Measurements from ENCODE around the gene GAS6. TPM values are rescaled to one million over a fixed set of nuclear protein-coding genes. Genes with fewer than 3 reads are reported as not detected.

The GAS6 gene
- total RNA-seq, 1 donor from 2014 or later, result 71.5 TPM

- H3K36me3 Mint-ChIP-seq, result no peaks in the 10 kb centered on the region
- no peaks in the 10 kb centered on the region for H3K4me1 Mint-ChIP-seq
- peaks cover 10% of the 10 kb centered on the region for H3K9me3 Mint-ChIP-seq
- no peak overlapping the region for H3K27ac Mint-ChIP-seq
- peaks cover 40% of the 10 kb centered on the region for H3K27me3 Mint-ChIP-seq (ENCODE audit: low read depth)
- TF ChIP-seq CTCF (IDR thresholded peaks at IDR 0.05; ENCODE audit: unreplicated experiment), result no peak
- H3K4me3 Mint-ChIP-seq, result no peak overlapping the region
- DNase-seq (ENCODE audit: low spot score in 2 of 2, unreplicated experiment in 2 of 2), result no peak
Observed at GRCh38 chr13:113776231-113777125, 87.4 kb downstream of the GAS6 start.

DNA sequence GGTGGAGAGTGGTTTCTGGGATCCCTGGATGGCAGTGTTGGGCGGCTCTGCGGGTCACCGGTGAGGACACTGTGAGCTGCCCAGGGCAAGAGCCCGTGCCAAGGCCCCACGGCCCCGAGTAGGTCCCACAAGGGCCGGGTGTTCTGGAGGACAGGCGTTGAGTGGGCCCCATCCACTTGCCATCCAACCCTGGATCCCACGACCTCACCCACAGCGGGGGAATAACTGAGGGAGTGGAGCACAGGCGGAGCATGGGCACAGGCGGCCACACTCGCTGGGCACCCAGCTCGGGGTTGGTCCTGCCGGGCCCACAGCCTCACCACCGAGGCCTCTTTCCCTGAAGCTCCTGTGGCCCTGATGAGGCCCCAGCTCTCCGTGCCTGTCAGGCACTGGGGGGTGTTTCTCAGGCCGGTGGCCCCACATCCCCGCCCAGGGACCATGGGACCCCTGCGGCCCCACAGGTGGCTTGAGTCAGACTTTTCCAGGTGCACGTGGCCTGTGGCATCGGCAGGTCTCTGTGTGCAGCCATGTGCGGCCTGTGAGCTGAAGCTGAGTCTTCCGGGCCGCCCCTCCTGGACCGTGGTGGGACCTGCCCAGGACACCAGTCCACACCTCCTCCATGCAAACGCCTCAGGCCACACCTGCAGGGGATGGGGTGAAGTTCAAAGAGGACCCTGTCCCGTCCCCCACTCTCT, 88.3 kb downstream of the GAS6 start:
- no peak overlapping the region for H3K4me3 Mint-ChIP-seq
- peaks cover 35% of the 10 kb centered on the region for H3K27me3 Mint-ChIP-seq (ENCODE audit: low read depth)
- peaks cover 10% of the 10 kb centered on the region for H3K9me3 Mint-ChIP-seq
- DNase-seq (ENCODE audit: low spot score in 2 of 2, unreplicated experiment in 2 of 2), result no peak
- no peak overlapping the region for H3K27ac Mint-ChIP-seq
- H3K4me1 Mint-ChIP-seq, result no peaks in the 10 kb centered on the region
- no peak for TF ChIP-seq CTCF (IDR thresholded peaks at IDR 0.05; ENCODE audit: unreplicated experiment)
- H3K36me3 Mint-ChIP-seq, result no peaks in the 10 kb centered on the region

DNA sequence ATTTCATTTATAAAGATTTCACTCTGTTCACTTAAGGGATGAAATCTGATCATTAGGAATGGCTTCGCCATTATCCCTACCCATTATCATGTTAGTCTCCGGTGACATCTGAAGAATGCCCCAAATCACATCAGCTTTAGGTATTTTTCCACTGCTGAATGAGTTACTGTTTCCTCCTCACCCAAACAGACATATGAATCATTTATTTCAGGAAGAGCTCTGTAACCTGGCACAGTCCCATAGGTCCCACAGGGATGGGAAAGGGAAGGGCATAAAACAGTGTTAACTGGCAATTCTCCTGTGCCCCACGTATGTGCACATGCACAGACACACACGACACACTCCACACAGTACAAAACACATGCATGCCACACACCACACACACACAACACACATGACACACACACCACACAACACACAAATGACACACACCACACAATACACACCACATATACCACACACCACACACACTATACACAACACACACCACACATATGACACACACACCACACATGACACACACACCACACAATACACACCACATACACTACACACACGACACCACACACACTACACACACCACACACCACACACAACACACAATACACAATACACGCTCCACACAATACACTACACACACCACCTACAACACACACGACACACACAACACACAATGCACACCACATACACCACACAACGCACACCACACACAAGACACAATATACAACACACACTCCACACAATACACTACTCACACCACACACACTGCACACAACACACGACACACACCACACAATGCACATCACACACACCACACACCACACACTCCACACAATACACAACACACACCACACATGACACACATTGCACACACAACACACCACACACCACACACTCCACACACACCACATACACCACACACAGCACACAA, 89.4 kb downstream of the GAS6 start:
- TF ChIP-seq CTCF (IDR thresholded peaks at IDR 0.05; ENCODE audit: unreplicated experiment), result no peak
- H3K9me3 Mint-ChIP-seq, result peaks cover 10% of the 10 kb centered on the region
- H3K4me1 Mint-ChIP-seq, result no peaks in the 10 kb centered on the region
- H3K36me3 Mint-ChIP-seq, result no peaks in the 10 kb centered on the region
- H3K27me3 Mint-ChIP-seq (ENCODE audit: low read depth), result peaks cover 28% of the 10 kb centered on the region
- DNase-seq (ENCODE audit: low spot score in 2 of 2, unreplicated experiment in 2 of 2), result no peak
- H3K27ac Mint-ChIP-seq, result no peak overlapping the region
- no peak overlapping the region for H3K4me3 Mint-ChIP-seq

DNA sequence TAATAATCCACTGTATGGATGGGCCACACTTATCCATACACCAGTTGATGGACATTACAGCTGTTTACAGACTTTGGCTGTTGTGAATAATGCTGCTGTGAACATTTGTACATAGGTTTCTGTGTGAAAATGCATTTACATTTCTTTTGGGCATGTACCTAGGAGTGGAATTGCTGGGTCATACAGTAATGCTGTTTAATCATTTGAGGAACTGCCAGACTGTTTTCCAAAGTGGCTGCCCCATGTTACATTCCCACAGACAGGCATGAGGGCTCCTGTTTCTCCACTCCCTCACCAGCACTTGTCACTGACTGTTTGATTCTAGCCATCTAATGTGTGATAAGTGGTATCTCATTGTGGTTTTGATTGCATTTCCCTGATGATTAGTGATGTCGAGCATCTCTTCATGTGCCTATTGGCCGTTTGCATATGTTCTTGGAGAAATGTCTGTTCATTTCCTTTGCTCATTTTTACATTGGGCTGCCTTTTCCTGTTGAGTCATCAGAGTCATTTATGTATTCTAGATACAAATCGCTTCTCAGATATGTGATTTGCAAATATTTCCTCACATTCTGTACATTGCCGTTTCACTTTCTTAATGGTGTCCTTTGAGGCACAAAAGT, 92.1 kb downstream of the GAS6 start:
- no peak for DNase-seq (ENCODE audit: low spot score in 2 of 2, unreplicated experiment in 2 of 2)
- no peaks in the 10 kb centered on the region for H3K4me1 Mint-ChIP-seq
- no peak for TF ChIP-seq CTCF (IDR thresholded peaks at IDR 0.05; ENCODE audit: unreplicated experiment)
- H3K4me3 Mint-ChIP-seq, result no peak overlapping the region
- no peak overlapping the region for H3K27ac Mint-ChIP-seq
- peaks cover 10% of the 10 kb centered on the region for H3K9me3 Mint-ChIP-seq
- H3K36me3 Mint-ChIP-seq, result no peaks in the 10 kb centered on the region
- peaks cover 12% of the 10 kb centered on the region for H3K27me3 Mint-ChIP-seq (ENCODE audit: low read depth)

- Mint-ChIP-seq H3K4me1 (no peaks in the 10 kb centered on the region), H3K27ac (no peak overlapping the region), H3K4me3 (no peak overlapping the region), H3K9me3 (peaks cover 10% of the 10 kb centered on the region), H3K27me3 (ENCODE audit: low read depth) (peaks cover 12% of the 10 kb centered on the region), H3K36me3 (no peaks in the 10 kb centered on the region)
- no peak for TF ChIP-seq CTCF (IDR thresholded peaks at IDR 0.05; ENCODE audit: unreplicated experiment)
- DNase-seq (ENCODE audit: low spot score in 2 of 2, unreplicated experiment in 2 of 2), result no peak
Observed at GRCh38 chr13:113770937-113771336, 92.9 kb downstream of the GAS6 start.
